Cardiac muscle cell (in vitro differentiated cells and primary cell): ENCODE data around the gene NFE2L3. TPM values are rescaled to one million over a fixed set of nuclear protein-coding genes. Genes with fewer than 3 reads are reported as not detected.
A peak's percentile ranks its signal among the peaks of the same experiment; 100 is the strongest.
"Not testable (repeated sequence)": the region's sequence is repeated elsewhere in the genome, so short reads cannot be mapped to it uniquely, and the experiment has no call there.

Experiments
- DNase-seq, 2 donors: peaks; one replicate each; pipeline versions ENCODE4 v3.0.0 to v3.0.0-alpha.2; 2010 to 2017; ENCODE audit warnings: low read depth in 1 of 2, low spot score in 1 of 2
- H3K27ac ChIP-seq: fragments of 200-600 bp; sonication (generic); 2 replicates; pipeline ENCODE4 v1.5.1; 2016
- H3K27me3 ChIP-seq: fragments of 200-600 bp; sonication (generic); 2 replicates; pipeline ENCODE4 v1.6.0; 2016; ENCODE audit warnings: control low read depth
- H3K36me3 ChIP-seq: fragments of 200-600 bp; sonication (generic); 2 replicates; pipeline ENCODE4 v1.5.1; 2016; ENCODE audit warnings: control low read depth
- H3K4me1 ChIP-seq: fragments of 200-600 bp; sonication (generic); 2 replicates; pipeline ENCODE4 v1.8.1; 2017; ENCODE audit warnings: low read depth, mild to moderate bottlenecking, mixed run types
- H3K4me3 ChIP-seq: fragments of 200-600 bp; sonication (generic); 2 replicates; pipeline ENCODE4 v1.5.1; 2016; ENCODE audit warnings: mild to moderate bottlenecking
- H3K9me3 ChIP-seq: fragments of 200-600 bp; sonication (generic); 2 replicates; pipeline ENCODE4 v1.5.1; 2017; ENCODE audit warnings: low read depth, mild to moderate bottlenecking, control low read depth
- polyA plus RNA-seq: library from polyadenylated mRNA; unstranded; fragments of >200 nt; fragmentation: Nextera tagmentation; extraction: Ambion mirVana; gene quantifications from 2 replicates; pipeline ENCODE4 v1.2.1, GENCODE V29; 2016
- total RNA-seq: library from RNA; depleted of rRNA; stranded (reverse); fragments of >200 nt; gene quantifications from 2 replicates; pipeline ENCODE4 v1.2.3, GENCODE V29; 2016
- TF ChIP-seq, protein P1 (sequence below): IDR thresholded peaks from 2 replicates; pipeline ENCODE4 v1.5.1; 2012; ENCODE audit warnings: low read depth, mild to moderate bottlenecking, low read length

The NFE2L3 gene
- total and polyA plus RNA-seq, 2 experiments from 2014 or later = 2.1 TPM

DNA sequence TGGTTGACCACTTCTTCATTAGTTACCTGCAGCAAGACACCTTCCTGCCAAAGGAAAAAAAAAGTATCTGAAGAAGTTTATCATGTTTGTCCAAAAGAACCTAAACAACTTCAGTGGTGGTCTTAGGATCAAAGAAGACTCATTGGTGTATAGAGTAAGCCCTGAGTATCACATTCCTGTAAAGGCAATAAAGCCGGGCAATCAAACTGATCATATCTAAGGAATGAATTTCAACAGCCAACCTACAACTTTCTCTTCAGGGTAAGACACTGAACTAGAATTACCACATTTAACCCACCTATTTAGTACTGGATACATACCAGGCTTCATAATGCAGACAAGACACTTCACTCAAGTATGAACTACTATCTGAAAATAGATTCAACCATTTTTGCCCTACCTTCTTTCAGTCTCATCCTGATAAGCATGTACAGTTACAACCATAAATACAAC, 38.4 kb downstream of the NFE2L3 start:
- no peak for DNase-seq
- TF ChIP-seq, protein P1, sequence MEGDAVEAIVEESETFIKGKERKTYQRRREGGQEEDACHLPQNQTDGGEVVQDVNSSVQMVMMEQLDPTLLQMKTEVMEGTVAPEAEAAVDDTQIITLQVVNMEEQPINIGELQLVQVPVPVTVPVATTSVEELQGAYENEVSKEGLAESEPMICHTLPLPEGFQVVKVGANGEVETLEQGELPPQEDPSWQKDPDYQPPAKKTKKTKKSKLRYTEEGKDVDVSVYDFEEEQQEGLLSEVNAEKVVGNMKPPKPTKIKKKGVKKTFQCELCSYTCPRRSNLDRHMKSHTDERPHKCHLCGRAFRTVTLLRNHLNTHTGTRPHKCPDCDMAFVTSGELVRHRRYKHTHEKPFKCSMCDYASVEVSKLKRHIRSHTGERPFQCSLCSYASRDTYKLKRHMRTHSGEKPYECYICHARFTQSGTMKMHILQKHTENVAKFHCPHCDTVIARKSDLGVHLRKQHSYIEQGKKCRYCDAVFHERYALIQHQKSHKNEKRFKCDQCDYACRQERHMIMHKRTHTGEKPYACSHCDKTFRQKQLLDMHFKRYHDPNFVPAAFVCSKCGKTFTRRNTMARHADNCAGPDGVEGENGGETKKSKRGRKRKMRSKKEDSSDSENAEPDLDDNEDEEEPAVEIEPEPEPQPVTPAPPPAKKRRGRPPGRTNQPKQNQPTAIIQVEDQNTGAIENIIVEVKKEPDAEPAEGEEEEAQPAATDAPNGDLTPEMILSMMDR = no peak
- Histone ChIP-seq H3K36me3 (peaks cover 66% of the 10 kb centered on the region), H3K27me3 (no peaks in the 10 kb centered on the region), H3K9me3 (no peaks in the 10 kb centered on the region), H3K4me1 (no peaks in the 10 kb centered on the region), H3K27ac (peak overlapping the region; percentile 37), H3K4me3 (no peak overlapping the region)

DNA sequence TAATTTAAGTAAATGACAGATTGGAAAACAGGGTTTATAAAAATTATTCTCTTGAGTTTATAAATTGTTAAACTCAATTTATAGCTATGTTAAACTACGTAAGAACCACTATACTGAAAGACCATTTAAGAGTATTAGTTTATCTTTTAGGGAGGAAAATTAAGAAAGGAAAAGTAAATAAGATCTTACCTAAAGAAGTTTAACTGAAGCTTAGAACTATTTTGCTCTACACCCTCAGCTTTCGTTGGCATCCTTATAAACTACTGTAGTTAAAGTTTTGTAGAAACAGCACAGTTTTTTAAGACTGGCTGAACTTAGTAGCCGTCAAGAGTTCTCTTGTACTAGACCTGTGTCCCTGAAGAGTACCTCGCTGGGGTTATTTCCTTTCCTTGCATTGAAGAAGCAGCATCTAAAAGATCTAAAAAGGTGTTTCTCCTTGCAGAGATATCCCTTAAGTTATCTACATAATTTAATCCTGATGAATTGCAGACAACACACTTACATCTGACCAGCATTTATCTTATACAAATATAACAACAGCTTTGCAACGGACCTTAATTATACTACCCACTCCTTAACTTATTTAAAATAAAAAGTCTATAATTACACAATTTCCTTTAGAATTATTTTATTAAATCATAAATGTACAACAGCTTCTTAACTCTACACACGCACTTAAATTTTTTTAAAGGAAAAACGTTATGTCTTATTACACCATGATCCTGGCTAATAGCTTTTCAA, 39.4 kb downstream of the NFE2L3 start:
- Histone ChIP-seq H3K27me3 (no peaks in the 10 kb centered on the region), H3K27ac (no peak overlapping the region)
- DNase-seq = no peak

DNA sequence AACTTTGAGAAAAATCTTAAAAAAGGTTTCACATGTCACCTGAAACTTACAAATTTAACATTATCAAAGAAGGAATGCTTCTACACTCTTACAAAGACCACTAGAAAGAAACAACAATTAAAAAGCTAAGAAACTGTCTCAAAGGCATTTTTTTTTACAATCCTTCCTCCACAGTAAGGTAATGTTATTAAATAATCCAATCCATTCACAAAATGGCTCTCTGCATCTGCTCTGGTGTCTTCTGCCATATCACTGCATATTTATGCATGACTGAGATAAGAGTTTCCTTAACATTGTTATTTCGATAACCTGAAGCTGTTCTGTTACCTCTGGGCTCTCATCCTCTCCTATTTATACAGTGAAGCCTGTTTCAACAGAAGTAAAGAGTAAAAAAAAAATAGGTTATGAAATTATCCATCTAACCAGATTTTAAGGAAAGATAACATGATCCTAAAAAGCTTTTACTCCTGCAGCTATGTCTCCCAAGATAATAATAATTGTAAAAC, 40.0 kb downstream of the NFE2L3 start:
- no peak for DNase-seq
- H3K27me3 ChIP-seq = no peaks in the 10 kb centered on the region
- TF ChIP-seq, protein P1 = no peak
- H3K27ac ChIP-seq = no peak overlapping the region
- H3K9me3 ChIP-seq = no peaks in the 10 kb centered on the region
- peaks cover 81% of the 10 kb centered on the region for H3K36me3 ChIP-seq
- H3K4me3 ChIP-seq = no peak overlapping the region
- H3K4me1 ChIP-seq = peaks cover under 1% of the 10 kb centered on the region

More for the DNA sequence above, 39.4 kb downstream of the NFE2L3 start:
- Histone ChIP-seq H3K4me1 (no peaks in the 10 kb centered on the region), H3K36me3 (peaks cover 75% of the 10 kb centered on the region), H3K4me3 (no peak overlapping the region), H3K9me3 (no peaks in the 10 kb centered on the region)
- TF ChIP-seq, protein P1 = no peak

DNA sequence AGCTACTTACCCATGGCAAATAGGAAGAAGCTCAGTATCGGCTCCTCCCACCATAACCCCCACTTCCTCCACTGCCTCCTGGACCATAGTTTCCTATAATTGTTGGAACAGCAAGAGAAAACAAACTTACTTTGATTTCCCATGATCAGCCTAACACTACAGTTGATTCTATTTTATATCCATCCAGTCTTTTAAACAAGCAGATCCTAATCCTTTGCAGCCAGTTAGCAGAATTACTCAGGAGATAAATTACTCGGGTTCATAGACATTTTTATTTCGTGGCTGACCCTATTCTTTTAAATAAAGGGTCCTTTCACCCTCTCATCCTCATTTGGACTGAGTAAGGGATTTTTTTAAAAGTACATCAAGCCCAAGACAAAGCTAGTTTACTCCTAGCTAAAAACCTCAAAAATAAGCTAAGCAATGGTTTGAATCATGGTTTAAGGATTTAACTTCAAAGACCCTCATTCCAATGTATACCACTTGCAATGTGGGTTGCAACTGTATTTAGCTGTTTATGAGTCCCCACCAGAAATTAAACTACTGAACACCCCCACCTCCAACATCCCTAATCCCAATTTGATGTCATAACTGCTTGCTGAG, 40.6 kb downstream of the NFE2L3 start:
- no peak for DNase-seq
- Histone ChIP-seq H3K4me3 (no peak overlapping the region), H3K27ac (no peak overlapping the region)

DNA sequence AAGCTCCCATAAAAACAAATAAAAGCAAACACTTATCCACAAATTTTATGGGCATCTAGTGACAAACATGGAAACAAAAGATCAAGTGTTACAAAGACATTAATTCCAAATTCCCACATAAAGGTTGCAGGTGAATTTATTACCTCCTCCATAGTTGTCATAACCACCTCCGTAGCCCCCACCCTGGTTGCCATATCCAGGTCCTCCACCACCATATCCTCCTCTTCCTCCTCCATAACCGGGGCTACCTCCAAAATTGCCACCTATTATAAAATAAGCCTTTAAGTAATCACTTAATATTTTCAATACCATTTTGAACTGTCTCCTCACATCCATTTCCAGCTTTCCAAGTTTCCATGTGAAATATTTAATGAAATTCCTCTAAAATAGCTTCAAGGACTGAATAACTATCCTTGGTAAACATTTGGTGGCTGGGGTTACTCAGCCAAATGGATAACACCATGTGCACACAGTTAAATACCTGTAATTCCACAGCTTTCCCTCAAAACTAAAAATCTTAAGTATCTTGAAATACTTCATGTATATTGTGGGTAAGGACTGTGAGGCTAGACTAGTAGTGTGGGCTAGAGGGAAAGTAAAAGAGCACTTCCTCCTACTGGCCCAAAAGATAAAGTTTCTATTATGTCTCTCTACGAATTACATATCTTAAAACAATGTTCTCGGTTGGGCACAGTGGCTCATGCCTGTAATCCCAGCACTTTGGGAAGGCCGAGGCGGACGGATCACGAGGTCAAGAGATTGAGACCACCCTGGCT, 41.6 kb downstream of the NFE2L3 start:
- Histone ChIP-seq H3K27me3 (no peaks in the 10 kb centered on the region), H3K9me3 (no peaks in the 10 kb centered on the region), H3K36me3 (peaks cover 85% of the 10 kb centered on the region), H3K4me3 (no peak overlapping the region), H3K4me1 (peaks cover 10% of the 10 kb centered on the region), H3K27ac (peak overlapping the region; percentile 16)
- TF ChIP-seq, protein P1 = no peak
- DNase-seq = no peak

More for the DNA sequence above, 40.6 kb downstream of the NFE2L3 start:
- Histone ChIP-seq H3K9me3 (no peaks in the 10 kb centered on the region), H3K4me1 (peaks cover 6% of the 10 kb centered on the region), H3K36me3 (peaks cover 87% of the 10 kb centered on the region), H3K27me3 (no peaks in the 10 kb centered on the region)
- TF ChIP-seq, protein P1 = no peak

DNA sequence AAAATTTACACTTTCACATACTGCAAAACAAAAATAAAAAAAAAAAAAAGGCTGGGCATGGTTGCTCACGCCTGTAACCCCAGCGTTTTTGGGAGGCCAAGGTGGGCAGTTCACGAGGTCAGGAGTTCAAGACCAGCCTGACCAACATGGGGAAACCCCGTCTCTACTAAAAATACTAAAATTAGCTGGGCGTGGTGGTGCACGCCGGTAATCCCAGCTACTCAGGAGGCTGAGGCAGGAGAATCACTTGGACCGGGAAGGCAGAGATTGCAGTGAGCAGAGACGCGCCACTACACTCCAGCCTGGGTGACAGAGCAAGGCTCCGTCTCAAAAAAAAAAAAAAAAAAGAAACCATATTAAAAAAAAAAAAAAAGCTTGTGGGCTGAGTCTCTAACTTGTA, 42.8 kb downstream of the NFE2L3 start:
- H3K4me3 ChIP-seq, H3K27ac ChIP-seq, DNase-seq, H3K27me3 ChIP-seq, H3K9me3 ChIP-seq: not testable (repeated sequence)
- peaks cover 10% of the 10 kb centered on the region for H3K4me1 ChIP-seq
- peaks cover 74% of the 10 kb centered on the region for H3K36me3 ChIP-seq
